Measurements from ENCODE around the gene UBE2F. TPM values are rescaled to one million over a fixed set of nuclear protein-coding genes. Genes with fewer than 3 reads are reported as not detected.

UBE2F gene
- total RNA-seq, 1 experiment from 2014 or later, result 62.1 TPM

DNA sequence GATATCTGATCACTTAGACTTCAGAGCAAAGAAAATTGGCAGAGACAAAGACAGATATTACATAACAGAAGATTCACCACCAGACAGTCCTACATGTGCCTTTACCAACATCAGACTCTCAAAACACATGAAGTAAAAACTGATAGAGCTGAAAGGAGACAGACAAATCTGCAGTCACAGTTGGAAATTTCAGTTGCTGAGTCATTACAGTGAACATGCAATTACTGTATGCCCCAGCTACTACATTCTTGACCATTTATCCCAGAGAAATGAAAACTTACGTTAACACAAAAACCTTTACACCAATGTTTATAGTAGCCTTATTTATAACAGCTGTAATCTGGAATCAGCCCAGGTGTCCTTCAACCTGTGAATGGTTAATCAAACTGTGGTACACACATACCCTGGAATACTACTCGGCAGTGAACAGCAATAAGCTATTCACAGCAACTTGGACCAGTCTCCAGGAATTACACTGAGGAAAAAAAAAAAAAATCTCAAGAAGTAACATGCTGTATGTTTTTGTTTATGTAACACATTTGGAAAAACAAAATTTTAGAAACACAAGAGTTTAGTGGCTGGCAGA lies 86.5 kb downstream of the UBE2F start:
- no peak overlapping the region for H3T11ph ChIP-seq (ENCODE audit: low read length)
- no peak overlapping the region for H3K4me2 ChIP-seq (ENCODE audit: insufficient read depth, insufficient read length, low read length)
- TF ChIP-seq, protein P1, sequence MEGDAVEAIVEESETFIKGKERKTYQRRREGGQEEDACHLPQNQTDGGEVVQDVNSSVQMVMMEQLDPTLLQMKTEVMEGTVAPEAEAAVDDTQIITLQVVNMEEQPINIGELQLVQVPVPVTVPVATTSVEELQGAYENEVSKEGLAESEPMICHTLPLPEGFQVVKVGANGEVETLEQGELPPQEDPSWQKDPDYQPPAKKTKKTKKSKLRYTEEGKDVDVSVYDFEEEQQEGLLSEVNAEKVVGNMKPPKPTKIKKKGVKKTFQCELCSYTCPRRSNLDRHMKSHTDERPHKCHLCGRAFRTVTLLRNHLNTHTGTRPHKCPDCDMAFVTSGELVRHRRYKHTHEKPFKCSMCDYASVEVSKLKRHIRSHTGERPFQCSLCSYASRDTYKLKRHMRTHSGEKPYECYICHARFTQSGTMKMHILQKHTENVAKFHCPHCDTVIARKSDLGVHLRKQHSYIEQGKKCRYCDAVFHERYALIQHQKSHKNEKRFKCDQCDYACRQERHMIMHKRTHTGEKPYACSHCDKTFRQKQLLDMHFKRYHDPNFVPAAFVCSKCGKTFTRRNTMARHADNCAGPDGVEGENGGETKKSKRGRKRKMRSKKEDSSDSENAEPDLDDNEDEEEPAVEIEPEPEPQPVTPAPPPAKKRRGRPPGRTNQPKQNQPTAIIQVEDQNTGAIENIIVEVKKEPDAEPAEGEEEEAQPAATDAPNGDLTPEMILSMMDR (conservative IDR thresholded peaks at IDR 0.05), result no peak

More for the DNA sequence above, 86.5 kb downstream of the UBE2F start:
- no peak overlapping the region for H2BK120ac ChIP-seq (ENCODE audit: low read depth, low read length, poor library complexity, severe bottlenecking)
- H2BK20ac ChIP-seq (ENCODE audit: low read depth, low read length, poor library complexity, severe bottlenecking), result no peak overlapping the region
- no peaks in the 10 kb centered on the region for H3K27me3 ChIP-seq (ENCODE audit: insufficient read depth, low read length)
- H3K56ac ChIP-seq (ENCODE audit: insufficient read length, low read depth, low read length), result no peak overlapping the region
- no peak overlapping the region for H3K14ac ChIP-seq (ENCODE audit: insufficient read depth, low read length)
- no peak overlapping the region for H2BK12ac ChIP-seq (ENCODE audit: insufficient read length, low read depth, low read length)
- no peak overlapping the region for H3K9ac ChIP-seq (ENCODE audit: extremely low read depth, insufficient read length, low read length)
- no peaks in the 10 kb centered on the region for H3K79me1 ChIP-seq (ENCODE audit: insufficient read depth, low read depth, low read length, poor library complexity, severe bottlenecking)
- H2AFZ ChIP-seq (ENCODE audit: low read length), result no peak overlapping the region
- WGBS (ENCODE audit: extremely low coverage, insufficient read length, low lambda C conversion rate), result no CpG with 5 or more reads among the region's 2 CpGs
- no peak overlapping the region for H3K4ac ChIP-seq (ENCODE audit: low read depth, low read length)
- H4K91ac ChIP-seq (ENCODE audit: insufficient read length, low read depth, low read length), result no peak overlapping the region
- no peak overlapping the region for H2BK5ac ChIP-seq (ENCODE audit: insufficient read length, low read length)
- no peak overlapping the region for H2AK5ac ChIP-seq (ENCODE audit: insufficient read length, low read length)
- Mint-ChIP-seq H3K27me3 (ENCODE audit: low read depth) (peaks cover 19% of the 10 kb centered on the region), H3K9me3 (peaks cover 10 to 12% of the 10 kb centered on the region in 2 experiments), H3K4me3 (no peak overlapping the region), H3K4me1 (no peaks in the 10 kb centered on the region), H3K36me3 (ENCODE audit: insufficient read depth in 1 of 3, low read depth in 3 of 3) (peaks cover 0 to 7% (median 0%) of the 10 kb centered on the region in 3 experiments; a peak in 2 of 7 replicates), H3K27ac (no peak overlapping the region)
- no peak overlapping the region for H2BK15ac ChIP-seq (ENCODE audit: low read depth, low read length)
- H3K9me3 ChIP-seq (ENCODE audit: control insufficient read depth, low read depth, low read length), result no peaks in the 10 kb centered on the region
- H4K20me1 ChIP-seq (ENCODE audit: control insufficient read depth, insufficient read depth, insufficient read length), result no peaks in the 10 kb centered on the region
- H4K5ac ChIP-seq (ENCODE audit: insufficient read length, low read depth, low read length), result no peak overlapping the region
- H4K8ac ChIP-seq (replicated peaks; ENCODE audit: insufficient read length, low read depth, low read length), result no peak overlapping the region
- no peaks in the 10 kb centered on the region for H3K23me2 ChIP-seq (ENCODE audit: insufficient read length, low read depth, low read length, poor library complexity, severe bottlenecking)
- H3K18ac ChIP-seq (ENCODE audit: insufficient read length, low read depth, low read length), result no peak overlapping the region
- DNase-seq, result no peak
- H3K79me2 ChIP-seq (ENCODE audit: insufficient read depth, low read length), result no peaks in the 10 kb centered on the region
- no peaks in the 10 kb centered on the region for H3K4me1 ChIP-seq (ENCODE audit: insufficient read depth, low read length)
- H3K27ac ChIP-seq (ENCODE audit: insufficient read length, low read depth, low read length), result no peak overlapping the region
- H3K23ac ChIP-seq (ENCODE audit: insufficient read length, low read depth, low read length), result no peak overlapping the region

Data from H9 (cell line).